GM12873 (cell line): ENCODE measurements around the gene ITGB2.

Experiments
- CTCF ChIP-seq: IDR thresholded peaks from 2 replicates; pipeline ENCODE4 v1.5.1; 2012; ENCODE audit warnings: low read depth, mild to moderate bottlenecking, moderate library complexity, low read length, control low read depth; ENCODE audit not compliant: insufficient read depth; ENCODE audit errors: missing control alignments

ITGB2 gene

GRCh38 chr21:44895859-44896258 lies 24.8 kb downstream of the ITGB2 start:
- no peak for TF ChIP-seq CTCF

GRCh38 chr21:44894687-44895302 lies 25.9 kb downstream of the ITGB2 start:
- TF ChIP-seq CTCF, result no peak

DNA sequence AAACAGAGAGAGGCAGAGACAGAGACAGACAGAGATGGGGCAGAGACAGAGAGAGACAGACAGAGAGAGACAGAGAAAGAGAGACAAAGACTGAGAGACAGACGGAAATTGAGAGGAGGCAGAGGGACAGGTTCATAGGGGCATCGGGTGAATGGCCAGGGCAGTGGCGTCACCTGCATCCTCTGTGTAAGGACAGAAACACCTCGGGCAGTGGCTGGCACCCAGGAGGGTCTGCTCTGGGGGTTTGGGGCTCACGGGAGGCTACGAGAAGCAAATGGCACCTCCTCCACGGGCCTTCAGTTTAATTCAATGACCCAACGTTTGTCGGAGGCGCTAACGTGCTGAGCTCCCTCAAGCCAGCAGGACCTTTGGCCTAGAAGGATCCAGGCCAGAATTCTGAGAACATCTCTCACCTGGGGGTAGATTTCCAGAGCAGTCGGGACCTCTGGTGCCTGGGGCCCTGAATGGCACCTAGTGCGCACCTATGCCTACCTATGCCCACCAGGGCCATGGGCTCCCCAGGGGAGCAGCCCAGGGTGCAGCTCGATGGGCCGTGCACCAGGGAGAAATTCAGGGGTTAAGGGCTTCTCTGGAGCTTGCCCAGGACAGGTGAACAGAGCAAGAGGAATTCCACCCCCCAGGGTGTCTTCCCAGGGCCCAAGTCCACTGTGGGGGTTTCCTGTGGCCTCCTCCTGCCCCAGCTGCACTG lies 26.6 kb downstream of the ITGB2 start:
- TF ChIP-seq CTCF, result no peak

GRCh38 chr21:44893278-44893556 lies 27.5 kb downstream of the ITGB2 start:
- no peak for TF ChIP-seq CTCF

- peak; percentile 96 for TF ChIP-seq CTCF
These were observed 28.0 kb downstream of the ITGB2 start for GRCh38 chr21:44892536-44893277.

- no peak for TF ChIP-seq CTCF
These were observed 28.6 kb downstream of the ITGB2 start for GRCh38 chr21:44892095-44892494.

GRCh38 chr21:44891631-44892031 lies 29.1 kb downstream of the ITGB2 start:
- no peak for TF ChIP-seq CTCF
